ENCODE measurements around the gene DENND1C.

DNA sequence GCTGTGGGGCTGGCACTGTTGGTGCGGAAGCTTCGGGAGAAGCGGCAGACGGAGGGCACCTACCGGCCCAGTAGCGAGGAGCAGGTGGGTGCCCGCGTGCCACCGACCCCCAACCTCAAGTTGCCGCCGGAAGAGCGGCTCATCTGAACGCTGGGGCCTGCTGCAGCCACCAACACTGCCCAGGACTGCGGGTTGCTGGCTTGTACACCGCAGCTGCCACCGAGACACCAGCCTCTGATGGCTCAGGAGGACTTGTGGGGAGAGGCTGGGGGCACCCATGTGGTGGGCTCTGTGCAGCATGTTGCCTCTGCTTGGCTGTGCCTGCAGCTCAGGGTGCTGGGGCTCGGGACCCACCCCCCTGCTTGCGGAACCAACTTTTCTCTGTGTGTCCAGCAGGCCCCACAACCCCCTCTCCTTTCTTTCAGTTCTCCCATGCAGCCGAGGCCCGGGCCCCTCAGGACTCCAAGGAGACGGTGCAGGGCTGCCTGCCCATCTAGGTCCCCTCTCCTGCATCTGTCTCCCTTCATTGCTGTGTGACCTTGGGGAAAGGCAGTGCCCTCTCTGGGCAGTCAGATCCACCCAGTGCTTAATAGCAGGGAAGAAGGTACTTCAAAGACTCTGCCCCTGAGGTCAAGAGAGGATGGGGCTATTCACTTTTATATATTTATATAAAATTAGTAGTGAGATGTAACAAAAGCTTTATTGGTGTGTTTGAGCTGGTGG, 14.9 kb downstream of the DENND1C start:
- TF ChIP-seq, protein P1, sequence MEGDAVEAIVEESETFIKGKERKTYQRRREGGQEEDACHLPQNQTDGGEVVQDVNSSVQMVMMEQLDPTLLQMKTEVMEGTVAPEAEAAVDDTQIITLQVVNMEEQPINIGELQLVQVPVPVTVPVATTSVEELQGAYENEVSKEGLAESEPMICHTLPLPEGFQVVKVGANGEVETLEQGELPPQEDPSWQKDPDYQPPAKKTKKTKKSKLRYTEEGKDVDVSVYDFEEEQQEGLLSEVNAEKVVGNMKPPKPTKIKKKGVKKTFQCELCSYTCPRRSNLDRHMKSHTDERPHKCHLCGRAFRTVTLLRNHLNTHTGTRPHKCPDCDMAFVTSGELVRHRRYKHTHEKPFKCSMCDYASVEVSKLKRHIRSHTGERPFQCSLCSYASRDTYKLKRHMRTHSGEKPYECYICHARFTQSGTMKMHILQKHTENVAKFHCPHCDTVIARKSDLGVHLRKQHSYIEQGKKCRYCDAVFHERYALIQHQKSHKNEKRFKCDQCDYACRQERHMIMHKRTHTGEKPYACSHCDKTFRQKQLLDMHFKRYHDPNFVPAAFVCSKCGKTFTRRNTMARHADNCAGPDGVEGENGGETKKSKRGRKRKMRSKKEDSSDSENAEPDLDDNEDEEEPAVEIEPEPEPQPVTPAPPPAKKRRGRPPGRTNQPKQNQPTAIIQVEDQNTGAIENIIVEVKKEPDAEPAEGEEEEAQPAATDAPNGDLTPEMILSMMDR (conservative IDR thresholded peaks at IDR 0.05) = no peak
- no peak for TF ChIP-seq EZH2 (IDR thresholded peaks at IDR 0.05; ENCODE audit: low read depth)

All from PC-9 (cell line).